SK-N-SH treated with all-trans-retinoic acid at 6 μM for 48 hours (cell line): ENCODE results near the gene FLT3.

Source experiments
- ATAC-seq: fragments of 200-7000 bp; cut with Tn5 transposase; 3 replicates; pipeline ENCODE4 v1.9.1; 2020; ENCODE audit warnings: mild to moderate bottlenecking, moderate library complexity
- ARNTL ChIP-seq: fragments of 450-650 bp; formaldehyde crosslinking; IDR thresholded peaks from 2 replicates; pipeline ENCODE4 v1.5.0; 2020; ENCODE audit warnings: low read depth, mild to moderate bottlenecking, moderate library complexity, borderline replicate concordance
- BACH2 ChIP-seq: fragments of 250-450 bp; sonication (Bioruptor Pico); IDR thresholded peaks from 2 replicates; pipeline ENCODE4 v1.9.0; 2021; ENCODE audit warnings: mild to moderate bottlenecking, borderline replicate concordance
- CSDC2 ChIP-seq: fragments of 250-450 bp; sonication (Bioruptor Pico); IDR thresholded peaks from 2 replicates; pipeline ENCODE4 v1.5.0; 2020; ENCODE audit warnings: mild to moderate bottlenecking, moderate library complexity
- CSRNP3 ChIP-seq: fragments of 250-450 bp; sonication (Bioruptor Pico); IDR thresholded peaks from 2 replicates; pipeline ENCODE4 v1.5.1; 2021; ENCODE audit warnings: mild to moderate bottlenecking, moderate library complexity
- ESRRG ChIP-seq: fragments of 250-450 bp; sonication (Bioruptor Pico); IDR thresholded peaks from 2 replicates; pipeline ENCODE4 v1.6.1; 2021; ENCODE audit warnings: mild to moderate bottlenecking
- GLIS3 ChIP-seq: fragments of 250-450 bp; sonication (Bioruptor Pico); IDR thresholded peaks from 2 replicates; pipeline ENCODE4 v1.5.0; 2020; ENCODE audit warnings: mild to moderate bottlenecking, moderate library complexity
- ISL1 ChIP-seq: fragments of 250-450 bp; sonication (Bioruptor Pico); IDR thresholded peaks from 2 replicates; pipeline ENCODE4 v2.1.2; 2022; ENCODE audit warnings: mild to moderate bottlenecking, moderate library complexity
- OSR1 ChIP-seq: fragments of 250-450 bp; sonication (Bioruptor Pico); IDR thresholded peaks from 2 replicates; pipeline ENCODE4 v1.8.0; 2022; ENCODE audit warnings: moderate library complexity, mild to moderate bottlenecking, inconsistent platforms
- PATZ1 ChIP-seq: fragments of 250-450 bp; sonication (Bioruptor Pico); IDR thresholded peaks from 2 replicates; pipeline ENCODE4 v1.8.0; 2020; ENCODE audit warnings: mild to moderate bottlenecking, moderate library complexity, borderline replicate concordance
- PPARA ChIP-seq: fragments of 250-450 bp; sonication (Bioruptor Pico); IDR thresholded peaks from 2 replicates; pipeline ENCODE4 v1.5.0; 2020; ENCODE audit warnings: mild to moderate bottlenecking, borderline replicate concordance
- RARB ChIP-seq: fragments of 250-450 bp; sonication (Bioruptor Pico); IDR thresholded peaks from 2 replicates; pipeline ENCODE4 v1.8.0; 2021; ENCODE audit warnings: mild to moderate bottlenecking, moderate library complexity
- SNAI2 ChIP-seq: fragments of 250-450 bp; sonication (Bioruptor Pico); IDR thresholded peaks from 2 replicates; pipeline ENCODE4 v1.5.0; 2020; ENCODE audit warnings: mild to moderate bottlenecking, moderate library complexity
- TCF4 ChIP-seq: fragments of 250-450 bp; sonication (Bioruptor Pico); IDR thresholded peaks from 2 replicates; pipeline ENCODE4 v1.8.0; 2021; ENCODE audit warnings: mild to moderate bottlenecking, moderate library complexity, borderline replicate concordance
- TOX ChIP-seq: fragments of 250-450 bp; sonication (Bioruptor Pico); IDR thresholded peaks from 2 replicates; pipeline ENCODE4 v1.8.0; 2021; ENCODE audit warnings: mild to moderate bottlenecking, moderate library complexity, borderline replicate concordance
- TSHZ2 ChIP-seq: fragments of 250-450 bp; sonication (Bioruptor Pico); IDR thresholded peaks from 2 replicates; pipeline ENCODE4 v1.5.0; 2020; ENCODE audit warnings: mild to moderate bottlenecking, moderate library complexity
- ZC3H10 ChIP-seq: fragments of 250-450 bp; sonication (Bioruptor Pico); IDR thresholded peaks from 2 replicates; pipeline ENCODE4 v1.5.1; 2021; ENCODE audit warnings: mild to moderate bottlenecking, moderate library complexity
- ZFP3 ChIP-seq: fragments of 250-450 bp; sonication (Bioruptor Pico); IDR thresholded peaks from 2 replicates; pipeline ENCODE4 v1.5.0; 2020; ENCODE audit warnings: mild to moderate bottlenecking, moderate library complexity
- ZFP30 ChIP-seq: fragments of 450-650 bp; formaldehyde crosslinking; IDR thresholded peaks from 2 replicates; pipeline ENCODE4 v1.5.0; 2022; ENCODE audit warnings: mild to moderate bottlenecking, moderate library complexity
- ZNF565 ChIP-seq: fragments of 450-650 bp; formaldehyde crosslinking; conservative IDR thresholded peaks from 2 replicates; pipeline ENCODE4 v1.5.0; 2020; ENCODE audit warnings: low read depth, mild to moderate bottlenecking, moderate library complexity
- ZNF70 ChIP-seq: fragments of 450-650 bp; formaldehyde crosslinking; IDR thresholded peaks from 2 replicates; pipeline ENCODE4 v1.5.0; 2020; ENCODE audit warnings: mild to moderate bottlenecking, moderate library complexity
- ZNF8 ChIP-seq: fragments of 450-650 bp; formaldehyde crosslinking; IDR thresholded peaks from 2 replicates; pipeline ENCODE4 v1.5.0; 2020; ENCODE audit warnings: mild to moderate bottlenecking, moderate library complexity
- TF ChIP-seq, protein P1 (sequence below): fragments of 250-450 bp; sonication (Bioruptor Pico); IDR thresholded peaks from 2 replicates; pipeline ENCODE4 v1.8.0; 2021; ENCODE audit warnings: low read depth, mild to moderate bottlenecking, moderate library complexity, borderline replicate concordance
- TF ChIP-seq, protein P2 (sequence below): fragments of 250-450 bp; sonication (Bioruptor Pico); IDR thresholded peaks from 2 replicates; pipeline ENCODE4 v1.5.1; 2020; ENCODE audit warnings: low read depth, mild to moderate bottlenecking, moderate library complexity

The FLT3 gene

GRCh38 chr13:28014301-28014700, 86.1 kb downstream of the FLT3 start:
- TF ChIP-seq TOX (CRISPR knock-in tag): no peak
- TF ChIP-seq, protein P1, sequence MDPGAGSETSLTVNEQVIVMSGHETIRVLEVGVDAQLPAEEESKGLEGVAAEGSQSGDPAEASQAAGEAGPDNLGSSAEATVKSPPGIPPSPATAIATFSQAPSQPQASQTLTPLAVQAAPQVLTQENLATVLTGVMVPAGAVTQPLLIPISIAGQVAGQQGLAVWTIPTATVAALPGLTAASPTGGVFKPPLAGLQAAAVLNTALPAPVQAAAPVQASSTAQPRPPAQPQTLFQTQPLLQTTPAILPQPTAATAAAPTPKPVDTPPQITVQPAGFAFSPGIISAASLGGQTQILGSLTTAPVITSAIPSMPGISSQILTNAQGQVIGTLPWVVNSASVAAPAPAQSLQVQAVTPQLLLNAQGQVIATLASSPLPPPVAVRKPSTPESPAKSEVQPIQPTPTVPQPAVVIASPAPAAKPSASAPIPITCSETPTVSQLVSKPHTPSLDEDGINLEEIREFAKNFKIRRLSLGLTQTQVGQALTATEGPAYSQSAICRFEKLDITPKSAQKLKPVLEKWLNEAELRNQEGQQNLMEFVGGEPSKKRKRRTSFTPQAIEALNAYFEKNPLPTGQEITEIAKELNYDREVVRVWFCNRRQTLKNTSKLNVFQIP (CRISPR knock-in tag): no peak
- ATAC-seq: no peak

DNA sequence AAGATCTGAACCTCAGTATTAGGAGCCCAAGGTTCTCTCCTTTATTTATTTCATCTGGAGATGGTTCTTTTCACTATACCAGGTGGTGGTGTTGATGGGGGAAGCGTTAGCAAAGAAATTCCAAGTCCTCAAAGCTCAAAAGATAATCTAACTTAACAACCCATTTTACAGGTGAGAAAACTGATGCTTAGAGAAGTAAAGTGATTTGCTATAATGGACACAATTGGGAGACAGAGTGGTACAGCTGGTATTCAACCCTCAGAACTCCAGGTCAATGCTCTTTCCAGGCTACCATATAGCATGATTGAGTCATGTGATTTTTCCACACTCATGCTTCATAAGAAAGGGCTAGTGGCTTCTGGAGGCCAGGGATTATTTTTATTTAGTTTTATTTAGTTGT, 86.9 kb downstream of the FLT3 start:
- TF ChIP-seq, protein P1 (CRISPR knock-in tag): no peak
- no peak for TF ChIP-seq TSHZ2 (CRISPR knock-in tag)
- TF ChIP-seq ISL1 (CRISPR knock-in tag): no peak
- no peak for TF ChIP-seq ZNF565
- no peak for TF ChIP-seq PPARA (CRISPR knock-in tag)
- no peak for TF ChIP-seq PATZ1 (CRISPR knock-in tag)
- TF ChIP-seq, protein P2, sequence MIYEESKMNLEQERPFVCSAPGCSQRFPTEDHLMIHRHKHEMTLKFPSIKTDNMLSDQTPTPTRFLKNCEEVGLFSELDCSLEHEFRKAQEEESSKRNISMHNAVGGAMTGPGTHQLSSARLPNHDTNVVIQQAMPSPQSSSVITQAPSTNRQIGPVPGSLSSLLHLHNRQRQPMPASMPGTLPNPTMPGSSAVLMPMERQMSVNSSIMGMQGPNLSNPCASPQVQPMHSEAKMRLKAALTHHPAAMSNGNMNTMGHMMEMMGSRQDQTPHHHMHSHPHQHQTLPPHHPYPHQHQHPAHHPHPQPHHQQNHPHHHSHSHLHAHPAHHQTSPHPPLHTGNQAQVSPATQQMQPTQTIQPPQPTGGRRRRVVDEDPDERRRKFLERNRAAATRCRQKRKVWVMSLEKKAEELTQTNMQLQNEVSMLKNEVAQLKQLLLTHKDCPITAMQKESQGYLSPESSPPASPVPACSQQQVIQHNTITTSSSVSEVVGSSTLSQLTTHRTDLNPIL: no peak
- no peak for TF ChIP-seq ZNF70 (CRISPR knock-in tag)
- no peak for TF ChIP-seq OSR1
- TF ChIP-seq ZNF8 (CRISPR knock-in tag): no peak
- no peak for TF ChIP-seq ZC3H10 (CRISPR knock-in tag)
- TF ChIP-seq ZFP3 (CRISPR knock-in tag): no peak
- no peak for TF ChIP-seq GLIS3 (CRISPR knock-in tag)
- no peak for TF ChIP-seq ESRRG (CRISPR knock-in tag)
- no peak for TF ChIP-seq SNAI2
- TF ChIP-seq CSRNP3: no peak
- TF ChIP-seq ARNTL (CRISPR knock-in tag): no peak
- no peak for TF ChIP-seq ZFP30
- no peak for TF ChIP-seq TCF4 (CRISPR knock-in tag)
- no peak for ATAC-seq

DNA sequence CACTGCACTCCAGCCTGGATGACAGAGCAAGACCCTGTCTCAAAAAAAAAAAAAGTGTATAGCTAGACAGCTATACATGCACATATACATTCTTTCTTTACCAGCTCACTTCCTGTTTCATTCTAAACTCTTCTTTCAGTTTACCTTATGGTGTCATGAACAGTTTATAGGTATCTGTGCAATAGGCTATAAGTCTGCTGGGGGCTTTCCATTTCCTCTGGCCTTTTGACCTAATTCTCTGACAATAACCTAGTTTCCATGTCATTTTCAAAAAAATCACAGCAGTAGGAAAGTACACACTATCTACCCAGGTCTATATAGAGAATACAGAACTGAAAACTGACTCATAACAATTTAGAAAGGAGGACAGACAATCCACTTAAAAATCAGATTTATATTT, 87.5 kb downstream of the FLT3 start:
- no peak for ATAC-seq
- TF ChIP-seq, protein P1 (CRISPR knock-in tag): no peak
- TF ChIP-seq ISL1 (CRISPR knock-in tag): no peak
- TF ChIP-seq ZC3H10 (CRISPR knock-in tag): no peak
- no peak for TF ChIP-seq CSDC2 (CRISPR knock-in tag)
- TF ChIP-seq ZNF8 (CRISPR knock-in tag): no peak
- no peak for TF ChIP-seq CSRNP3
- TF ChIP-seq GLIS3 (CRISPR knock-in tag): no peak
- no peak for TF ChIP-seq BACH2
- TF ChIP-seq RARB (CRISPR knock-in tag): no peak
- TF ChIP-seq ZFP3 (CRISPR knock-in tag): no peak
- TF ChIP-seq PATZ1 (CRISPR knock-in tag): no peak
- TF ChIP-seq SNAI2: no peak
